Measurements from ENCODE around the gene SUPT3H. TPM values are rescaled to one million over a fixed set of nuclear protein-coding genes. Genes with fewer than 3 reads are reported as not detected.

Gene SUPT3H
- total RNA-seq, 8 experiments from 2014 or later = 8.7 to 43.2 (median 20.5) TPM

GRCh38 chr6:45001663-45002062 is 376.1 kb downstream of the SUPT3H start:
- in situ Hi-C loops (cut with MboI; ENCODE audit: low pct_unique_long_range_greater_than_20kb in 2 of 9, low sequenced_read_pairs in 9 of 9, unreplicated experiment in 9 of 9) = no loop called here

DNA sequence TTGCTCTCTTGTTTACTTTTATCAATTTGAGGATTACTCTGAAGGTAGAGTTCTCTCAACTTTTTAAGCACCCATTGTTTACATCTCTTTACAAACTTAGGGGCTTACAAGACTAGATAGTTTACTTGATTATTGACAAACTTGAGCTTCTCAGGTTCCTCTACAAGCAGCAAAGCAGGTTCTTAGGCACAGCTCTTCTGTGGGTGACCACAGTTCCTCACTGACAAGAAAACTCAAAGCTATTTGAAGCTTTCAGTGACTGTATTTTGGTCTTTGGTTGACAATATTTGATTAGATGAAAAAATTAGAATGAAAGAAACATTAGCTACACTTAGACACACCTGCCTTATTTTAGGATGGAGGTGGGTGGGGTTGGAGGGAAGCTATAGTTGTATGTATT is 376.9 kb downstream of the SUPT3H start:
- H3K27ac ChIP-seq = no peak overlapping the region
- no peaks in the 10 kb centered on the region for H3K4me1 ChIP-seq (replicated peaks in 1 of 2)
- in situ Hi-C loops (cut with MboI; ENCODE audit: low pct_unique_long_range_greater_than_20kb in 2 of 9, low sequenced_read_pairs in 9 of 9, unreplicated experiment in 9 of 9) = no loop called here
- H3K4me3 ChIP-seq = no peak overlapping the region
- no peak for ATAC-seq (replicated peaks in 6 of 8)

More at GRCh38 chr6:45001663-45002062, 376.1 kb downstream of the SUPT3H start:
- no peak for ATAC-seq (replicated peaks in 6 of 8)
- Histone ChIP-seq H3K4me3 (no peak overlapping the region), H3K4me1 (replicated peaks in 1 of 2) (no peaks in the 10 kb centered on the region), H3K27ac (no peak overlapping the region)
- WGBS, 10 experiments = 80 to 100% (median 100%) methylated on average over 1 of the region's 1 CpG; no CpG with 5 or more reads in 2 of the 10 experiments

DNA sequence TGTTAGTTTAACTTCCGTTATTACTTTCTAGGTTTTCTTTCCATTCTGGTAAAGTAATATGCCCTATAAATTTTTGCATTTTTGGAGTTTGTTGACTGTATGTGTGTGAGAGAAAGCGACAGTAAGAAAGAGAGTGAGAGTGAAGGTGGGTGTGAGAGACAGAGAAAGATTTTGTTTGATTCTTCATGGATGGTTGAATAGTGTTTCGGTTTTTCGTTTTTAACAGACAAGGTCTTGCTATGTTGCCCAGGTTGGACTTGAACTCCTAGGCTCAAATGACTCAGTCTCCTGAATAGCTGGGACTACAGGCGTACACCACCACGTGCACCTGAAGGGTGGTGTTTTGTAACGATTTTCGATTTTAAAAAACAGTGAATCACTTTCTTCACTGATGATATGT is 378.7 kb downstream of the SUPT3H start:
- in situ Hi-C loops (cut with MboI; ENCODE audit: low pct_unique_long_range_greater_than_20kb in 2 of 9, low sequenced_read_pairs in 9 of 9, unreplicated experiment in 9 of 9) = no loop called here
- ATAC-seq (replicated peaks in 6 of 8) = no peak
- no peak overlapping the region for H3K27ac ChIP-seq
- no peak overlapping the region for H3K4me3 ChIP-seq
- H3K4me1 ChIP-seq (replicated peaks in 1 of 2) = no peaks in the 10 kb centered on the region
- 92 to 100% (median 96%) methylated on average over 4 to 8 of the region's 8 CpGs; no CpG with 5 or more reads in 1 of the 10 experiments for WGBS, 10 experiments

DNA sequence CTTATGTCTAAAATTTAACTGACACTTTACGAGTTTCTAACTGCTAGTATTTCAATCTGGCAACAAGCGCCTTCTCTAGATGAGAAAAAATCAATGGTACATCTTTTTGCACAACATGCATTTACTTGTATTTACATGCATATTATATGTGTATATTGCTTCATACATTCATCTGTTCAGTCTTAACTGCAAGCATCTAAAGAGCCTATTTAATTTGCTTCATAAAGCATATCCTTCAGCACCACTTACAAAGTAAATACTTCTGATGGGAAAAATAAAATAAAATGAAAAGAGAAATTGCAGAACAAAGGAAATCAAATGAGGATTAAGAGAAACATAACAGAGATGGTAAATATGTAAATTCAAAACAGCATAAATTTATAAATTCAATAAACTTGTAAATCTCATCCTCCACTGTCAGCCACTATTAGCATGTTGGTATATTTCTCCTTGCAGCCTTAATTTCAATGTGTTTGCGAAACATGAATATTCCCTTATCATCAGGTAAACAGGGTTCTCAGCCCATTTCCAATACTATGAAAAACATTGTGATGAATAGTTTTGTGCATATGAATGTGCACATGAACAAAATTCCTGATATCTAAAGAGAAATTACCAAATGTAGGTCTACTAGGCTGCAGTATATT is 382.1 kb downstream of the SUPT3H start:
- 3 to 100% (median 85%) methylated on average over 1 to 3 of the region's 3 CpGs for WGBS, 10 experiments
- ATAC-seq (replicated peaks in 6 of 8) = peak in 4 of 8 experiments; percentile 29 to 96 (median 81)
- no peak overlapping the region for H3K27ac ChIP-seq
- no peaks in the 10 kb centered on the region for H3K4me1 ChIP-seq (replicated peaks in 1 of 2)
- H3K4me3 ChIP-seq = no peak overlapping the region
- in situ Hi-C loops (cut with MboI; ENCODE audit: low pct_unique_long_range_greater_than_20kb in 2 of 9, low sequenced_read_pairs in 9 of 9, unreplicated experiment in 9 of 9) = no loop called here

DNA sequence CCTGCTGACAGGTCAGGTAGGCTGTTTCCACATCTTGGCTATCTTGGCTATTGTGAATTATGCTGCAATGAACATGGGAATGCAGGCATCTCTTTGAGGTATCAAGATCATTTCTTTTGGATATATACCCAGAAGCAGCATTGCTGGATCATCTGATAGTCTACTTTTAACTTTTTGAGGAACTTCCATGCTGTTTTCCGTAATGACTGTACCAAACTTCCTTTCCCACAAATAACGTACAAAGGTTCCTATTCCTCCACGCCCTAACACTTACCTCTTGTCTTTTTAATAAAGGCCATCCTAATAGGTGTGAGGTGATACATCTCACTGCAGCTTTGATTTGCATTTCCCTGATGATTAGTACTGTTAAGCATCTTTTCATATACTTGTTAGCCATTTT is 388.3 kb downstream of the SUPT3H start:
- WGBS, 10 experiments = 40 to 100% (median 94%) methylated on average over 1 to 3 of the region's 3 CpGs; no CpG with 5 or more reads in 1 of the 10 experiments
- Histone ChIP-seq H3K27ac (no peak overlapping the region), H3K4me3 (no peak overlapping the region), H3K4me1 (replicated peaks in 1 of 2) (no peaks in the 10 kb centered on the region)
- in situ Hi-C loops (cut with MboI; ENCODE audit: low pct_unique_long_range_greater_than_20kb in 2 of 9, low sequenced_read_pairs in 9 of 9, unreplicated experiment in 9 of 9) = no loop called here
- no peak for ATAC-seq (replicated peaks in 6 of 8)

- ATAC-seq (replicated peaks in 6 of 8) = no peak
- in situ Hi-C loops (cut with MboI; ENCODE audit: low pct_unique_long_range_greater_than_20kb in 2 of 9, low sequenced_read_pairs in 9 of 9, unreplicated experiment in 9 of 9) = no loop called here
- Histone ChIP-seq H3K4me3 (no peak overlapping the region), H3K4me1 (replicated peaks in 1 of 2) (no peaks in the 10 kb centered on the region), H3K27ac (no peak overlapping the region)
- WGBS, 10 experiments = 76 to 99% (median 89%) methylated on average over 1 to 4 of the region's 4 CpGs
Observed at GRCh38 chr6:44985006-44985405, 392.7 kb downstream of the SUPT3H start.

GRCh38 chr6:44983467-44984365 is 394.0 kb downstream of the SUPT3H start:
- no peaks in the 10 kb centered on the region for H3K4me1 ChIP-seq (replicated peaks in 1 of 2)
- in situ Hi-C loops (cut with MboI; ENCODE audit: low pct_unique_long_range_greater_than_20kb in 2 of 9, low sequenced_read_pairs in 9 of 9, unreplicated experiment in 9 of 9) = no loop called here

DNA sequence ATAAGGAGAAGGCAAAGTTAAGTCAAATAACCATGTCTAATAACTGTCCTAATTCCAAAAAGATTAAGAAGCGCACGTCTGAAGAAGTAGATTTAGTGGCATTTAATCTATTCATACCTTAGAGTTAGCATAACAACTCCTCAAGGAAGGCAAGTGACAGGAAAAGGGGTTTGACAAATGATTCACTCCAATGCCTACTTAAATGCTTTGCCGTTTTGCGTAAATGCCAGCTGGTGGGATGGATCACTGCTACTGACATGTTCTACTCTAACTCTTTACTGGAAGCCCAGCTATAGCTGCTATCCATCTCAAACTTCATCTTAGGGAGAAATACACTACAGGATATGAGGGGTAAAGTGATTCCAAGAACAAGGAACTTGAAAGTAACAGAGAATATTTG is 396.9 kb downstream of the SUPT3H start:
- 50 to 100% (median 79%) methylated on average over 2 to 4 of the region's 4 CpGs; no CpG with 5 or more reads in 1 of the 10 experiments for WGBS, 10 experiments
- in situ Hi-C loops (cut with MboI; ENCODE audit: low pct_unique_long_range_greater_than_20kb in 2 of 9, low sequenced_read_pairs in 9 of 9, unreplicated experiment in 9 of 9) = no loop called here
- Histone ChIP-seq H3K4me3 (no peak overlapping the region), H3K27ac (no peak overlapping the region), H3K4me1 (replicated peaks in 1 of 2) (no peaks in the 10 kb centered on the region)
- no peak for ATAC-seq (replicated peaks in 6 of 8)

More at GRCh38 chr6:44983467-44984365, 394.0 kb downstream of the SUPT3H start:
- no peak overlapping the region for H3K27ac ChIP-seq
- WGBS, 10 experiments = 72 to 95% (median 87%) methylated on average over 2 to 4 of the region's 4 CpGs; no CpG with 5 or more reads in 2 of the 10 experiments
- H3K4me3 ChIP-seq = no peak overlapping the region
- no peak for ATAC-seq (replicated peaks in 6 of 8)

DNA sequence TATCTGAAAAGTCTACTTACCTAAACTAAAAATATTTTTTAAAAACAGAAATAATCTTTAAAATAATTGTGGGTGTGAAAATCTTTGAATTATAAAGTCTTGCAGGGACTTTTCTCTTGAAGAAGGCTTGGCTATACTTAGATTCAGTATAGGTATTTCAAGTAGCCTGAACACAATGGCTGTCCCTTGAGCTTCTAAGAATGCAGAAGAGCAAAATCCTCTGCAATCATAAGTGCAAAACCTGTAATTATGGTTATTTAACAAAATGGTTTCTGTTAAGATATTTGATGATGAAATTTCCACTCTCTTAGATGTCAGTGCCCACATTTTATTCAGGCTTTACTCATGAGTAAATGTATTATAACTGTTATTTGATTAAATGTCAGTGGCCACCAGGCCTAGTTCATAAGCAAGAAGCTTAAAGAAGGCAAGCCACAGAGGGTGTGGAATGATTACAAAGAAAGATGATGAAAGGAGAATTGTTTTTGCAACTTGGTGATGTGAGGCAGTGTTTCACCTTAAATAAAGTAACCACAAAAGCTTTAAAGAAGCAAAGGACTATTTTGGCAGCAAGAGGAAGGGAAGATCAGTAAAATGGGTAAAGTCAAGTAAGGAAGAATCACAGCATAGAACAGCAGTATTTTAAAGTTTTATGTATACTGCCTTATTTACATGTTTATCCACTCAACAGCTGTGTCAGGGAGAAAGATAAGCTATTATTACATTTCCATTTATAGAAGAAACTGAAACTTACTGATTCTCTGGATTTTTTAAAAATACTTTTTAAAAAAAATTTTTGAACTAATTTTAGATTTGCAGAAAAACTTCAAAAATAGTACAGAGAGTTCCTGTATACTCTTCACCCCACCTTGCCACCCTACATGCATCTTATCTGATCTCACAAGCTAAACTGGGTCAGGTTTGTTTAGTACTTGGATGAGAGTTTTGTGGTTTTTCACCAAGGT is 400.8 kb downstream of the SUPT3H start:
- no peak overlapping the region for H3K27ac ChIP-seq
- peak in 1 of 8 experiments; percentile 24 for ATAC-seq (replicated peaks in 6 of 8)
- H3K4me1 ChIP-seq (replicated peaks in 1 of 2) = no peaks in the 10 kb centered on the region
- no peak overlapping the region for H3K4me3 ChIP-seq
- in situ Hi-C loops (cut with MboI; ENCODE audit: low pct_unique_long_range_greater_than_20kb in 2 of 9, low sequenced_read_pairs in 9 of 9, unreplicated experiment in 9 of 9) = no loop called here

DNA sequence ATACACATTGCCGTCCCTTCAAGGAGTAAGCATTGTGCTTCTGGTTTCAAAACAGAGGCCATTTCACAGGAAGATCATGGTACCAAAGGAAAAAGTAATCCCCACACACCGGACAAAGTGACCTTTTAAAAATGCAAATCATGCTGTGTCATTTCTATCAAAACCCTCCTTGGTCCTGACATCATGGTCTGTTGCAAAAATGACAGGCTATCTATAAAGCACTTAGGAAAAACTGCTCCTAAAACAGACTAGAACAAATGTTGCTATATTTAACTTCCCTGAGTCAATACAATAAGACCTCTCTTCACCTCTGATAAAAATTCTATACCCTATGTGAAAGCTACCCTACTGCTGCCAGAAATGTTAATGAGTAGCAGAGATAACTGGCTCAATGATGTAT is 403.2 kb downstream of the SUPT3H start:
- peak in 2 of 8 experiments; percentile 10 to 15 for ATAC-seq (replicated peaks in 6 of 8)
- Histone ChIP-seq H3K4me1 (replicated peaks in 1 of 2) (no peaks in the 10 kb centered on the region), H3K27ac (no peak overlapping the region), H3K4me3 (no peak overlapping the region)
- 33 to 100% (median 86%) methylated on average over 1 of the region's 2 CpGs; no CpG with 5 or more reads in 3 of the 10 experiments for WGBS, 10 experiments
- in situ Hi-C loops (cut with MboI; ENCODE audit: low pct_unique_long_range_greater_than_20kb in 2 of 9, low sequenced_read_pairs in 9 of 9, unreplicated experiment in 9 of 9) = no loop called here

GRCh38 chr6:44972709-44973108 is 405.0 kb downstream of the SUPT3H start:
- in situ Hi-C loops (cut with MboI; ENCODE audit: low pct_unique_long_range_greater_than_20kb in 2 of 9, low sequenced_read_pairs in 9 of 9, unreplicated experiment in 9 of 9) = no loop called here
- no peak for ATAC-seq (replicated peaks in 6 of 8)
- WGBS, 10 experiments = 80 to 100% (median 100%) methylated on average over 1 to 3 of the region's 3 CpGs; no CpG with 5 or more reads in 1 of the 10 experiments
- H3K27ac ChIP-seq = no peak overlapping the region
- no peaks in the 10 kb centered on the region for H3K4me1 ChIP-seq (replicated peaks in 1 of 2)
- no peak overlapping the region for H3K4me3 ChIP-seq

DNA sequence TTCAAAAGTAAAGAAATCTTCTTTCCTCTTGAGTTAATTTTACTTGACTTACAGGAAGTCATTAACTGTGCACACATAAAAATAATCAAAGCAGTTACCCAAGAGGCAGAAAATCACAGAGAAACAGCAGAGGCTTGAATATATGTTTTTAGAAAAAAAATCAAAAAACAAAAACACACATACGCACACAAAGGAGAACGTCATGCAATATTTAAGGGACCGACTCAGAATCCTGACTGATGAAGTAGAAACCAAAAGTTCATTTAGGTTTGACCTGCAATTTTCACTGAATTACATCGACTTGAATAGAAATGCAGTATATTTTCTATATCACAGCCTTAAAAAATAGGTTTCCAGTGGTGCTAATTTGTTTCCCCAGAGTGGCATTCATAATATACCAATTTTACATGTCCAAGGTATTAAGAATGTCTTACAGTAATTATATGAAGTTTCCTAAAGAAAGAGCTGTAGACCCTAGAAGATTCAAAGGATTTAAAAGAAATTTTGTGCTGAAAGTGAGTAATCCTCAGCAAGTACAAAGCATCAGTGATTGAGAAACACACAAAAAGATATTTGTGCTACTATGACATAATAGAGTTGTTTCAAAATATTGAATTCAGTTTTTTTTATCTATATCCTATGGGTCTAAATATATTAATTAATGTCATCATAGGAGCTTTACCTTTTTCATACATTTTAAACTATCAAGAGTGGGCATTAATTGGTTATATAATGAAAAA is 408.1 kb downstream of the SUPT3H start:
- 57 to 97% (median 79%) methylated on average over 1 to 4 of the region's 4 CpGs for WGBS, 10 experiments

More for the DNA sequence above, 408.1 kb downstream of the SUPT3H start:
- Histone ChIP-seq H3K27ac (no peak overlapping the region), H3K4me3 (no peak overlapping the region), H3K4me1 (replicated peaks in 1 of 2) (peaks cover 0 to 10% of the 10 kb centered on the region in 2 donors)
- ATAC-seq (replicated peaks in 6 of 8) = no peak
- in situ Hi-C loops (cut with MboI; ENCODE audit: low pct_unique_long_range_greater_than_20kb in 2 of 9, low sequenced_read_pairs in 9 of 9, unreplicated experiment in 9 of 9) = no loop called here
